Prostate gland (tissue), 2 donors: ENCODE data around the gene ATF7IP. TPM values are rescaled to one million over a fixed set of nuclear protein-coding genes. Genes with fewer than 3 reads are reported as not detected.

Experiments
- DNase-seq: peaks from one replicate; pipeline ENCODE4 v3.0.0-alpha.2; 2019; ENCODE audit warnings: low spot score
- H3K27ac ChIP-seq, 2 donors: fragments of 200-600 bp; sonication (generic); 2 replicates each; pipeline ENCODE4 v1.5.1; 2017 to 2019
- H3K27me3 ChIP-seq: fragments of 200-600 bp; sonication (generic); replicated peaks from 2 replicates; pipeline ENCODE4 v1.5.1; 2019; ENCODE audit not compliant: insufficient read depth
- H3K36me3 ChIP-seq, 2 donors: fragments of 200-600 bp; sonication (generic); 1 replicate in 1 of 2; 2 replicates in 1 of 2; pipeline versions ENCODE4 v1.5.1 to v1.8.1; 2017 to 2019
- H3K4me1 ChIP-seq: fragments of 200-600 bp; sonication (generic); replicated peaks from 2 replicates; pipeline ENCODE4 v1.5.1; 2019
- H3K4me3 ChIP-seq, 2 donors: fragments of 200-600 bp; sonication (generic); 2 replicates each; pipeline ENCODE4 v1.5.1; 2017 to 2019
- H3K9me3 ChIP-seq: fragments of 200-600 bp; sonication (generic); 2 replicates; pipeline ENCODE4 v1.5.1; 2017
- POLR2A ChIP-seq: fragments of 450-650 bp; IDR thresholded peaks from one replicate; pipeline ENCODE4 v1.6.1; 2016; ENCODE audit warnings: antibody characterized with exemption, mild to moderate bottlenecking
- POLR2AphosphoS5 ChIP-seq: sonication (generic); formaldehyde crosslinking; IDR thresholded peaks from one replicate; pipeline ENCODE4 v1.6.1; 2017; ENCODE audit warnings: antibody characterized with exemption
- WGBS: methylation state at CpG from one replicate; pipeline ENCODE4 v1.1.5; 2018; 5-methylcytosine and 5-hydroxymethylcytosine counted together
- intact Hi-C: fragments of 100-400 bp; cut with DNase I; formaldehyde crosslinking; loops from one replicate; pipeline ENCODE4 v1.14.2; 2022
- total RNA-seq, 2 donors: library from RNA; depleted of rRNA; stranded (reverse); fragments of >200 nt; gene quantifications; one replicate each; pipeline ENCODE4 v1.1.0, GENCODE V29; 2016
- TF ChIP-seq, protein P1 (sequence below), 4 experiments: fragments of 200-600 bp in 2 of 4; fragments of 450-650 bp in 2 of 4; sonication (generic) in 2 of 4; IDR thresholded peaks; 1 replicate in 3 of 4; 2 replicates in 1 of 4; pipeline ENCODE4 v1.5.1; 2016 to 2019; ENCODE audit warnings: antibody characterized with exemption in 4 of 4, mild to moderate bottlenecking in 2 of 4, moderate library complexity in 2 of 4

ATF7IP gene
- total RNA-seq, 2 donors from 2014 or later, result 47.1 to 49.9 TPM

DNA sequence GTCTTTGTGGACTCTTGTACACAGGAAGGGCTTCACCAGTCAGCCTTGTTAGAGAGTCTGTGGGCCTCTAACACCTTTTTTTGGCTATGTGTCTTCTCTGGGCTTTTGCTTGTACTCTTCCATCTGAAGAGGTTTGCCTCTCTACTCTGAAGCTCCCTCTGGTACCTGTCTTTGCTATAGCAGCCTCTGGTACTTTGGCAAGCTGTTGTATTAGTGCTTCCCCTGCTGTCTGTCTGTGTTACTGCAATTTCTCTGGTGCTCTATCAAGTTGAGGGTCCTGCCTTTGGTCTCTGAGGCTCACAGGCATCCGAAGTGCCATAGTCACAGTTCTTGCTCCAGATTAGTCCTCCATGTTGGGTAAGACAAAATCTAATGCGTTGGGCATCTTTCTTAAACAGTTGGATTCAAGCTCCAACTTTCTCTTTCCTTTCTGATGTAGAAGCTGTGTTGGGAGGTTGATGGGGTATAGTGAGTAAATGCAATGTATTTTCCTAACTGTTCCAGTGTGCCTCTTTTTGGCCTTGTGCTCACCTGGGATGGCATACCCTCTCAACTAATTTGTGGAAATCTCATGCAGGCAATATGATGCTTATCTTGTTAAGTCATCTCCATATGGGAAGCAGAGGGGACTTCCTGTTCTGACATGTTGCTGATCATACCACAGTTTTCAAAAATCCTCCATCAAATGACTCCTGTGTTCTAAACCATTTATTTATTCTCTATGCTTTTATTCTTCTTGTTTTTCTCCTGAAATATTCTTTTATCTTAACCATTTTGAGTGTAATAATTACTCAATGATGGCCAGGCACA is 88.8 kb downstream of the ATF7IP start:
- no peaks in the 10 kb centered on the region for H3K27me3 ChIP-seq
- H3K36me3 ChIP-seq, result peaks cover 0 to 4% of the 10 kb centered on the region in 2 donors
- no peak overlapping the region for H3K4me3 ChIP-seq
- TF ChIP-seq POLR2AphosphoS5, result no peak
- TF ChIP-seq, protein P1, sequence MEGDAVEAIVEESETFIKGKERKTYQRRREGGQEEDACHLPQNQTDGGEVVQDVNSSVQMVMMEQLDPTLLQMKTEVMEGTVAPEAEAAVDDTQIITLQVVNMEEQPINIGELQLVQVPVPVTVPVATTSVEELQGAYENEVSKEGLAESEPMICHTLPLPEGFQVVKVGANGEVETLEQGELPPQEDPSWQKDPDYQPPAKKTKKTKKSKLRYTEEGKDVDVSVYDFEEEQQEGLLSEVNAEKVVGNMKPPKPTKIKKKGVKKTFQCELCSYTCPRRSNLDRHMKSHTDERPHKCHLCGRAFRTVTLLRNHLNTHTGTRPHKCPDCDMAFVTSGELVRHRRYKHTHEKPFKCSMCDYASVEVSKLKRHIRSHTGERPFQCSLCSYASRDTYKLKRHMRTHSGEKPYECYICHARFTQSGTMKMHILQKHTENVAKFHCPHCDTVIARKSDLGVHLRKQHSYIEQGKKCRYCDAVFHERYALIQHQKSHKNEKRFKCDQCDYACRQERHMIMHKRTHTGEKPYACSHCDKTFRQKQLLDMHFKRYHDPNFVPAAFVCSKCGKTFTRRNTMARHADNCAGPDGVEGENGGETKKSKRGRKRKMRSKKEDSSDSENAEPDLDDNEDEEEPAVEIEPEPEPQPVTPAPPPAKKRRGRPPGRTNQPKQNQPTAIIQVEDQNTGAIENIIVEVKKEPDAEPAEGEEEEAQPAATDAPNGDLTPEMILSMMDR (IDR thresholded peaks at IDR 0.05), result peak in 2 of 4 experiments; percentile 12 to 20
- no peak for DNase-seq
- no peaks in the 10 kb centered on the region for H3K4me1 ChIP-seq
- 83% methylated on average over 2 of the region's 2 CpGs for WGBS
- intact Hi-C loops, result no loop called here
- no peaks in the 10 kb centered on the region for H3K9me3 ChIP-seq
- no peak overlapping the region for H3K27ac ChIP-seq

GRCh38 chr12:14460212-14460841 is 94.8 kb downstream of the ATF7IP start:
- H3K27ac ChIP-seq, result no peak overlapping the region
- WGBS, result 93% methylated on average over 5 of the region's 5 CpGs
- no peaks in the 10 kb centered on the region for H3K36me3 ChIP-seq
- H3K9me3 ChIP-seq, result no peaks in the 10 kb centered on the region
- H3K4me3 ChIP-seq, result no peak overlapping the region
- TF ChIP-seq, protein P1 (IDR thresholded peaks at IDR 0.05), result no peak
- no peak for TF ChIP-seq POLR2A
- no peak for TF ChIP-seq POLR2AphosphoS5
- no peaks in the 10 kb centered on the region for H3K4me1 ChIP-seq
- intact Hi-C loops, result no loop called here
- no peak for DNase-seq
- H3K27me3 ChIP-seq, result no peaks in the 10 kb centered on the region

DNA sequence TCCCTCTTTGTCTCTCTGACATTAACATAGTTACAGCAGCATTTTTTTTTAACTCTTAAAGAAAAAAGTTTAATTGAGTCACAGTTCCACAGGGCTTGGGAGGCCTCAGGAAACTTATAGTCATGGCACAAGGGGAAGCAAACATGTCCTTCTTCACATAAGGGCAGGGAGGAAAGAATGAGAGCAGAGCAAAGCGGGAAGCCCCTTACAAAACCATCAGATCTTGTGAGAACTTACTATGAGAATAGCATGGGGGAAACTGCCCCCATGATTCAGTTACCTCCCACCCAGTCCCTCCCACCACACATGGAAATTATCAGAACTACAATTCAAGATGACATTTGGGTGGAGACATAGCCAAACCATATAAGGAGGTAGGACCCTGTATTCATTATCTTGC is 106.0 kb downstream of the ATF7IP start:
- intact Hi-C loops, result no loop called here
- H3K4me1 ChIP-seq, result no peaks in the 10 kb centered on the region
- H3K27ac ChIP-seq, result no peak overlapping the region
- DNase-seq, result no peak
- 95% methylated on average over 1 of the region's 1 CpG for WGBS
- H3K9me3 ChIP-seq, result no peaks in the 10 kb centered on the region
- TF ChIP-seq, protein P1 (IDR thresholded peaks at IDR 0.05), result no peak
- TF ChIP-seq POLR2A (no peak), POLR2AphosphoS5 (no peak)
- no peaks in the 10 kb centered on the region for H3K27me3 ChIP-seq
- H3K4me3 ChIP-seq, result no peak overlapping the region
- no peaks in the 10 kb centered on the region for H3K36me3 ChIP-seq

DNA sequence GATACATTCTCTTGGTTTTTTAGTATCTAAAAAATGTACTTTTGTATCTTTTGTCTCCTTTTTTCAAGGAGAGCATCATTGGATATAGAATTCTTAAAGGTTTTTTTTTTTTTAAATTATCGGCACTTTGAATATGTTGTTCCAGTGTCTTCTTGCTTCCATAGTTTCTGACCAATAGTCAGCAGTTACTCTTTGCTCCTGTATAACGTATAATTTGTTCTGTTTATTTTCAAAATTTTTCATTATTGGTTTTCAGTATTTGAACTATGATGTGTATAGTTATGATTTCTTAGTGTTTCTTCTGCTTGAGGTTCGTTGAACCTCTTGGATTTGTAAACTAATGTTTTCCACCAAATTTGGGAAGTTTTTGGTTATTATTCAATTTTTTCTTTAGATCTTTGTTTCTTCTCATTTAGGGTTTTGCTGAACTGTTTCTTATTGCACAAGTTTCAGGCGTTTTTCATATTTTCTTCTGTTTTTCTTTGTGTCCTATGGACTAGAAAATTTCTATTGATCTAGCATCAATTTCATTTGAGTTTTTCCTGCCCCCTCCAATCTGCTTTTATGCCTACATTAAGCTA is 108.3 kb downstream of the ATF7IP start:
- H3K27me3 ChIP-seq, result no peaks in the 10 kb centered on the region
- intact Hi-C loops, result no loop called here
- H3K36me3 ChIP-seq, result no peaks in the 10 kb centered on the region
- no peak overlapping the region for H3K27ac ChIP-seq
- H3K4me3 ChIP-seq, result no peak overlapping the region
- WGBS, result 92% methylated on average over 4 of the region's 4 CpGs
- no peak for TF ChIP-seq POLR2AphosphoS5
- no peaks in the 10 kb centered on the region for H3K9me3 ChIP-seq
- H3K4me1 ChIP-seq, result no peaks in the 10 kb centered on the region
- no peak for DNase-seq

DNA sequence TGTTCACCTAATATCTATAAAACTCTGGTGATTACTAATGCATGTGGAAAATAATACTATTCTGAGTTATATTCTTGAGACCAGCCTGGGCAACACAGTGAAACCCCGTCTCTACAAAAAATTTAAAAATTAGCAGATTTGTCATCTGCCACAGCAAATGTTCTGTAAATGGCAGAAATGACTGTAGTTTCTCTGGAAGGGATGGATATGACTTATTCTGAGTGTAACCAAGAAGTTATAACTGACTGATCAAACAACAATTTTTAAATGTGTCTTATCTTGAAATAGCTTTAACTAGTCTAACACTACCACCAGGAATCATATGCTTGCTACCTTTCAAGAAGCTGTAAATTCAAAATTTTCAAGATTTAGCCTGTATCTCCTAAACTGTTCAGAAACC is 113.5 kb downstream of the ATF7IP start:
- H3K36me3 ChIP-seq, result peaks cover 0 to 10% of the 10 kb centered on the region in 2 donors
- TF ChIP-seq, protein P1 (IDR thresholded peaks at IDR 0.05), result no peak
- TF ChIP-seq POLR2A, result no peak
- no peak for TF ChIP-seq POLR2AphosphoS5
- H3K27ac ChIP-seq, result no peak overlapping the region
- no peaks in the 10 kb centered on the region for H3K9me3 ChIP-seq
- H3K4me3 ChIP-seq, result no peak overlapping the region
- H3K27me3 ChIP-seq, result no peaks in the 10 kb centered on the region
- intact Hi-C loops, result no loop called here
- H3K4me1 ChIP-seq, result no peaks in the 10 kb centered on the region
- no peak for DNase-seq
- WGBS, result 91% methylated on average over 1 of the region's 1 CpG
